ENCODE results near the gene ATP2C1. TPM values are rescaled to one million over a fixed set of nuclear protein-coding genes. Genes with fewer than 3 reads are reported as not detected.

Gene ATP2C1
- total RNA-seq, 8 experiments from 2014 or later, result 41.6 to 79.3 (median 65.7) TPM

GRCh38 chr3:130981469-130981868, 87.6 kb downstream of the ATP2C1 start:
- in situ Hi-C loops (cut with MboI; ENCODE audit: low pct_unique_long_range_greater_than_20kb in 2 of 9, low sequenced_read_pairs in 9 of 9, unreplicated experiment in 9 of 9), result no loop called here
- WGBS, 10 experiments, result 79 to 100% (median 90%) methylated on average over 1 to 2 of the region's 2 CpGs; no CpG with 5 or more reads in 2 of the 10 experiments
- no peak for ATAC-seq (replicated peaks in 6 of 8)
- Histone ChIP-seq H3K4me1 (replicated peaks in 1 of 2) (no peaks in the 10 kb centered on the region), H3K27ac (no peak overlapping the region), H3K4me3 (no peak overlapping the region)

DNA sequence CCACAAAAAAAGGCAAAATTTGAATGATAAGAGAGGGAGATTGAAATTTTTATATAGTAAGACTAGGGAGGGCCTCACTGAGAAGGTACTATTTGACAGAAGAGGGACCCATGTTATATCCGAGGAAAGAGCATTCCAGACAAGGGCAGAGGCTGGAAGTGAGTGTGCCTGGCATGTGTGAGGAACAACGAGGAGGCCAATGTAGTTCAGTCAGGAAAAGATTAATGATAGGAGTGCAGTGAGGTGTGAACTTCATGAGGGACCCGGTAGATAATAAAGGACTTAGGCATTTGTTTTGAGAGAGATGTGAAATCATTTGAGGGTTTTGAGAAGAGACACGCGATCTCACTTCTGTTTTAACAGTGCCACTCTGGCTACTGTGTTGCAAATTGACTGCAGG, 96.4 kb downstream of the ATP2C1 start:
- WGBS, 10 experiments, result 25 to 67% (median 50%) methylated on average over 1 to 5 of the region's 5 CpGs; no CpG with 5 or more reads in 2 of the 10 experiments
- H3K27ac ChIP-seq, result no peak overlapping the region
- peak in 3 of 8 experiments; percentile 38 to 79 (median 76) for ATAC-seq (replicated peaks in 6 of 8)
- no peaks in the 10 kb centered on the region for H3K4me1 ChIP-seq (replicated peaks in 1 of 2)
- in situ Hi-C loops (cut with MboI; ENCODE audit: low pct_unique_long_range_greater_than_20kb in 2 of 9, low sequenced_read_pairs in 9 of 9, unreplicated experiment in 9 of 9), result no loop called here
- no peak overlapping the region for H3K4me3 ChIP-seq

DNA sequence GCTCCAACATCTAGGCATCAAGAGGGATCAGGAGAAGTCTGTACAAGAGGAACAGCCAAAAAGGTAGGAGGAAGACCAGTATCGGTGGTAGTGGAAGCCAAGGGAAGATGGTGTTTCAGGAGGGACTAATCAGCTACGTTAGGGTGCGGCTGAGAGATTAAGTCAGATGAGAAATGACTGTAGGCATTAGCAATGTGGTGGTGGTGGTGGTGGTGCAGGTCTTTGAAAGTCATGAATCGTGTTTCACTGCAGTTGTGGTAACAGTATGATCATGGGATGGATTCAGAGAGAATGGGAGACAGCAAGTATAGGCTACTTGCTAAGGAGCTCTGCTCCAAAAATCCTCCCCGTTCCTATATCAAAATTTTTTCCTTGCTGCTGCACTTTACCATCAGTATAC, 97.2 kb downstream of the ATP2C1 start:
- WGBS, 10 experiments, result 90 to 100% (median 97%) methylated on average over 1 to 5 of the region's 5 CpGs; no CpG with 5 or more reads in 1 of the 10 experiments
- no peak for ATAC-seq (replicated peaks in 6 of 8)
- no peak overlapping the region for H3K27ac ChIP-seq
- H3K4me1 ChIP-seq (replicated peaks in 1 of 2), result no peaks in the 10 kb centered on the region
- in situ Hi-C loops (cut with MboI; ENCODE audit: low pct_unique_long_range_greater_than_20kb in 2 of 9, low sequenced_read_pairs in 9 of 9, unreplicated experiment in 9 of 9), result no loop called here
- H3K4me3 ChIP-seq, result no peak overlapping the region

GRCh38 chr3:130992344-130992743, 98.5 kb downstream of the ATP2C1 start:
- 47 to 92% (median 80%) methylated on average over 1 to 3 of the region's 3 CpGs for WGBS, 10 experiments
- Histone ChIP-seq H3K4me3 (no peak overlapping the region), H3K4me1 (replicated peaks in 1 of 2) (no peaks in the 10 kb centered on the region), H3K27ac (no peak overlapping the region)
- ATAC-seq (replicated peaks in 6 of 8), result peak in 1 of 8 experiments; percentile 25
- in situ Hi-C loops (cut with MboI; ENCODE audit: low pct_unique_long_range_greater_than_20kb in 2 of 9, low sequenced_read_pairs in 9 of 9, unreplicated experiment in 9 of 9), result no loop called here

DNA sequence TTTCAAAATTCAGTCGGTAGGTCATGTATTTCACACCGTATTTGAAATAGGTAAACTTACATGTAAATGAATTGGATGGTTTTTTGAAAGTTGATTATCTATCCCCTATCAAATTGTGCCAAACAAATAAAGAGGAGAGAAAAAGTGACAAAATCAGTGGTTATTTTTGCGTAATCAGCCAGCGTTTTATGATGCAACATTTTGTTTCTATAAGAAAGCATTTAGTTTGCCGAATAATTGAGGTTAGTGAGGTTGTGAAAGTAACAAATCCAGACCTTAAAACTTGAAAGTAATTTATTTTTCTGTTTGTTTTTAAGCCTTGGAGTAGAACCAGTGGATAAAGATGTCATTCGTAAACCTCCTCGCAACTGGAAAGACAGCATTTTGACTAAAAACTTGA, 103.4 kb downstream of the ATP2C1 start:
- no peak overlapping the region for H3K27ac ChIP-seq
- H3K4me3 ChIP-seq, result no peak overlapping the region
- WGBS, 10 experiments, result 72 to 100% (median 99%) methylated on average over 5 to 7 of the region's 7 CpGs
- ATAC-seq (replicated peaks in 6 of 8), result no peak
- no peaks in the 10 kb centered on the region for H3K4me1 ChIP-seq (replicated peaks in 1 of 2)
- in situ Hi-C loops (cut with MboI; ENCODE audit: low pct_unique_long_range_greater_than_20kb in 2 of 9, low sequenced_read_pairs in 9 of 9, unreplicated experiment in 9 of 9), result no loop called here

- 33 to 100% (median 100%) methylated on average over 1 of the region's 1 CpG; no CpG with 5 or more reads in 2 of the 10 experiments for WGBS, 10 experiments
- no peak for ATAC-seq (replicated peaks in 6 of 8)
- in situ Hi-C loops (cut with MboI; ENCODE audit: low pct_unique_long_range_greater_than_20kb in 2 of 9, low sequenced_read_pairs in 9 of 9, unreplicated experiment in 9 of 9), result no loop called here
Measured at GRCh38 chr3:131001071-131001470, 107.2 kb downstream of the ATP2C1 start.

DNA sequence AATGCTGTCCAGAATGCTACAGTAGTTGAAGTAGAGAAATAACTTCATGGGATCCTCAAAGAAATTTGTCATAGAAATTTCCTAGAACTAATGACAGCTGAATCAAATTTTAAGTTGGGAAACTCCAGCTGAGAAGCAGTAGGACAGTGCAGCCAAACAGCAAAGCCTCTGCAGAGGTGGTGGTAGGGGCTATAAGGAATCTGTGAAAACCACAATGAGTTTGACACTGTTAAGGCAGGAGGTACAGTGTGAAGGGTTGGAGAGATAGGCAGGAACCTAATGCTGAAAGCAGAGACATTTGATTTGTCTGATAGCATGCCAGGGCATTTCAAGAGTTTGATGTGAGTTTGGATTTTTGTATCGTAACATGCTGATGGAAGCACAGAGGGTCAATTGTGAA, 110.7 kb downstream of the ATP2C1 start:
- in situ Hi-C loops (cut with MboI; ENCODE audit: low pct_unique_long_range_greater_than_20kb in 2 of 9, low sequenced_read_pairs in 9 of 9, unreplicated experiment in 9 of 9), result no loop called here
- Histone ChIP-seq H3K4me3 (no peak overlapping the region), H3K27ac (no peak overlapping the region), H3K4me1 (replicated peaks in 1 of 2) (no peaks in the 10 kb centered on the region)
- no peak for ATAC-seq (replicated peaks in 6 of 8)
- 88 to 100% (median 100%) methylated on average over 1 of the region's 1 CpG; no CpG with 5 or more reads in 3 of the 10 experiments for WGBS, 10 experiments

More at GRCh38 chr3:131001071-131001470, 107.2 kb downstream of the ATP2C1 start:
- no peaks in the 10 kb centered on the region for H3K4me1 ChIP-seq (replicated peaks in 1 of 2)
- H3K27ac ChIP-seq, result no peak overlapping the region
- no peak overlapping the region for H3K4me3 ChIP-seq

- Histone ChIP-seq H3K27ac (no peak overlapping the region), H3K4me3 (no peak overlapping the region), H3K4me1 (replicated peaks in 1 of 2) (no peaks in the 10 kb centered on the region)
- in situ Hi-C loops (cut with MboI; ENCODE audit: low pct_unique_long_range_greater_than_20kb in 2 of 9, low sequenced_read_pairs in 9 of 9, unreplicated experiment in 9 of 9), result no loop called here
- WGBS, 10 experiments, result 80 to 100% (median 100%) methylated on average over 1 to 2 of the region's 2 CpGs; no CpG with 5 or more reads in 1 of the 10 experiments
- no peak for ATAC-seq (replicated peaks in 6 of 8)
Measured at GRCh38 chr3:131007256-131007655, 113.4 kb downstream of the ATP2C1 start.

- ATAC-seq (replicated peaks in 6 of 8), result no peak
- Histone ChIP-seq H3K27ac (no peak overlapping the region), H3K4me1 (replicated peaks in 1 of 2) (no peaks in the 10 kb centered on the region), H3K4me3 (no peak overlapping the region)
- in situ Hi-C loops (cut with MboI; ENCODE audit: low pct_unique_long_range_greater_than_20kb in 2 of 9, low sequenced_read_pairs in 9 of 9, unreplicated experiment in 9 of 9), result no loop called here
- 90 to 100% (median 100%) methylated on average over 1 to 2 of the region's 2 CpGs; no CpG with 5 or more reads in 1 of the 10 experiments for WGBS, 10 experiments
Measured at GRCh38 chr3:131007782-131008181, 113.9 kb downstream of the ATP2C1 start.

DNA sequence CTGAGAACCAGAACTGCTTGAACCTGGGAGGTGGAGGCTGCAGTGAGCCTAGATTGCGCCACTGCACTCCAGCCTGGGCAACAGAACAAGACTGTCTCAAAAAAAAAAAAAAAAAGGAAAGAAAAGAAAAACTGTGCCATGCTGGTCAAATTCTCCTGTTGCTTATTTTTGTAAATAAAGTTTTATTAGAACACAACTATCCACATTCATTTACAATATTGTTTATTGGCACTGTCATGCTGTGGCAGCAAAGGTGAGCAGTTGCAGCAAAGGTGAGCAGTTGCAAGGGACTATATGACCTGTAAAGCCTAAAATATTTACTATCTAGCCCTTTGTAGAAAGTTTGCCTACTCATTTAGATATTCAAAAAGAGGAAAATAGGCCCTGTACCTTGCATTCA, 114.4 kb downstream of the ATP2C1 start:
- H3K27ac ChIP-seq, result no peak overlapping the region
- 100% methylated on average over 1 of the region's 1 CpG; no CpG with 5 or more reads in 8 of the 10 experiments for WGBS, 10 experiments
- H3K4me3 ChIP-seq, result no peak overlapping the region
- in situ Hi-C loops (cut with MboI; ENCODE audit: low pct_unique_long_range_greater_than_20kb in 2 of 9, low sequenced_read_pairs in 9 of 9, unreplicated experiment in 9 of 9), result no loop called here
- H3K4me1 ChIP-seq (replicated peaks in 1 of 2), result no peaks in the 10 kb centered on the region
- no peak for ATAC-seq (replicated peaks in 6 of 8)

DNA sequence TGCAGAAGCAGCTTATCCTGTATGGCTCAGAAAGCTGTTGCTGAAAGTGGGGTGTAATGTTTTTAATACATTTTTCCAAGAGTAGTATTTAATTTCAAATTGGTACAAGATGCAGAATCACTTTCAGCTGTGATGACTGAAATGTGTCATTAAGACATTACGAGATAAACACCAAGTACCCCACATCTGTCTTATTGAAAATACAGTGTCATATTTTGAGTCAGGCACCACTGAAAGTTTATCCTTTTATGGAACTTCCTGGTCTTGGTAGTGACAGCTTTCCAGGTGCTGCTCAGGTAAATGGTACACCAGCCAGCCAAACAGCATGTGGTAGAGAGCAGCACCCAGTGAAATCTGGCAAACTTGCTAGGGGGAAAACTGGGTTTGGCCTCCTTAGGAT, 115.8 kb downstream of the ATP2C1 start:
- in situ Hi-C loops (cut with MboI; ENCODE audit: low pct_unique_long_range_greater_than_20kb in 2 of 9, low sequenced_read_pairs in 9 of 9, unreplicated experiment in 9 of 9), result no loop called here
- ATAC-seq (replicated peaks in 6 of 8), result no peak
- Histone ChIP-seq H3K4me1 (replicated peaks in 1 of 2) (no peaks in the 10 kb centered on the region), H3K4me3 (no peak overlapping the region), H3K27ac (no peak overlapping the region)
- 0 to 100% (median 73%) methylated on average over 1 of the region's 1 CpG; no CpG with 5 or more reads in 6 of the 10 experiments for WGBS, 10 experiments

DNA sequence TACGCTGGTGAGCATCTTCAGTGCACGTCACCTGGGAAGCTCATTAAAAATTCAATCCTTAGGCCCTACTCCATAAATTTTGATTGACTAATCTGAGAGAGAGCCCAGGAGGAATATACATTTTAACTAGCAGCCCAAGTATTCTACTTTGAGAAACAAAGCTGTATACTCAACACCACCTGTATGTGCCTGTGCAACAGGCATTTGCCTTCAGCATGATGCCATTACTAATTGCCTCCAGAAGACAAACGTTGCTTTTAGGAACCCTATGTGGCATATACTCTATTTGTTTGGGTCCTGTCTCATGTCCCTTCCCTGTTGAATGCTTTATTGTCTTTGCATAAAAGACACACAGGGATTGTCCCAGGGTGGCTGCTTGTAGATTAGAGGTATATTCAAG, 125.1 kb downstream of the ATP2C1 start:
- WGBS, 10 experiments, result 0 to 100% (median 84%) methylated on average over 1 to 3 of the region's 3 CpGs; no CpG with 5 or more reads in 2 of the 10 experiments
- no peak for ATAC-seq (replicated peaks in 6 of 8)
- Histone ChIP-seq H3K27ac (no peak overlapping the region), H3K4me3 (no peak overlapping the region), H3K4me1 (replicated peaks in 1 of 2) (no peaks in the 10 kb centered on the region)
- in situ Hi-C loops (cut with MboI; ENCODE audit: low pct_unique_long_range_greater_than_20kb in 2 of 9, low sequenced_read_pairs in 9 of 9, unreplicated experiment in 9 of 9), result no loop called here

DNA sequence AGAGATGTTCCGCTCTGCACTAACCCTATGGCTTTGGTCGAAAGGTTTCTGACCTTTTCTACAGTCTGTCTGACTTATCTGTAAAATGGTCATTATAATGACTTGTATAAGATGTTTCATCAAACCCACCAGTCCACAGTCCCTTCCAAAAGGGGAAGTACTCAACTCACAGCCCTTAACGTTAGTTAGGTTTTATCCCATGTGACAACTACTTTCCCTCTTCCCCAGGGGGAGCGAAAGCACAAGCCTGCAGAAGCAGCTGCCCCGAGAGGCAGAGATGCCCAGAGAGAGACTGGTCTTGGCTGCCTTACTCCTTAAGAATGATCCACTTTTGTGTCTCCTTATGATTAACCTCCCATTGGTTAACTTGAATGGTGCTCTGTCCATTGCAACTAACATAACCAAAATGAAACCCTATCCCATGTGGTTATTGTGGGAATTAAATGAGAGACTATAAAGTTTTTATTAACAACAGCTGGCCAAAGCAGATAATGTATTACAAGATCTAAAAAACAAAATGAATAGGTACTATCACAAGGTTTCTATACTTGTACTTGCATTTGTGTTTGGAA, 126.3 kb downstream of the ATP2C1 start:
- Histone ChIP-seq H3K4me1 (replicated peaks in 1 of 2) (no peaks in the 10 kb centered on the region), H3K27ac (no peak overlapping the region), H3K4me3 (no peak overlapping the region)
- in situ Hi-C loops (cut with MboI; ENCODE audit: low pct_unique_long_range_greater_than_20kb in 2 of 9, low sequenced_read_pairs in 9 of 9, unreplicated experiment in 9 of 9), result no loop called here
- no peak for ATAC-seq (replicated peaks in 6 of 8)
- 17 to 100% (median 87%) methylated on average over 1 to 5 of the region's 5 CpGs for WGBS, 10 experiments

- 33 to 100% (median 100%) methylated on average over 1 of the region's 1 CpG; no CpG with 5 or more reads in 4 of the 10 experiments for WGBS, 10 experiments
- Histone ChIP-seq H3K27ac (no peak overlapping the region), H3K4me3 (no peak overlapping the region), H3K4me1 (replicated peaks in 1 of 2) (no peaks in the 10 kb centered on the region)
- in situ Hi-C loops (cut with MboI; ENCODE audit: low pct_unique_long_range_greater_than_20kb in 2 of 9, low sequenced_read_pairs in 9 of 9, unreplicated experiment in 9 of 9), result loop anchor here in 6 of 9 experiments (25.0 kb wide), 4 partner anchors 487 to 1162 kb away; partner anchors contain the start of genes CPNE4 (in 2 of the 6) and MRPL3 (in 1 of the 6)
- no peak for ATAC-seq (replicated peaks in 6 of 8)
Measured at GRCh38 chr3:131025539-131025938, 131.7 kb downstream of the ATP2C1 start.

Measured in motor neuron (in vitro differentiated cells).